ENCODE data around the gene STXBP4. TPM values are rescaled to one million over a fixed set of nuclear protein-coding genes. Genes with fewer than 3 reads are reported as not detected.

STXBP4 gene
- total and polyA plus RNA-seq, 2 experiments from 2014 or later: 25.0 to 52.1 TPM

DNA sequence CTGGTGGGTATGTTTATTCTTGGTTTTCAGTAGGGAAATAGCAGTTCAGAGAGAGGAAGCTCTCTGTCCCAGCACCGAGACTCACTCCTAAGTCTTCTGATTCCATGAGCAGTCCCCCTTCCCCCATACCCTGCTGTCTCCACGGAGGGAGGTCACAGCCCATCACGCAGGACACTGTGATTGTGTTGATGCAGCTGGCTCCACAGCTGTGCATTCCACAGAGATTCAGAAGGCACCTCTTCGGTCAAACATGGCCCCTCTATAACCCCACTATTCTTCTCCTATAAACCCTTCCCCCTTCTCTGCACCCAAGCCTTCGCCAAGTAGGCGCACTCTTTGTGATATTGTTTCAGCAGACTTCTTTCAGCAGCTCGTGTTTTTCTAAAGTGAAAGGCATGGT lies 191.9 kb downstream of the STXBP4 start:
- Mint-ChIP-seq H3K4me1 (no peaks in the 10 kb centered on the region), H3K4me3 (no peak overlapping the region), H3K36me3 (ENCODE audit: low read depth) (no peaks in the 10 kb centered on the region), H3K27me3 (ENCODE audit: insufficient read depth, low read depth, poor library complexity) (peaks cover 2% of the 10 kb centered on the region), H3K27ac (no peak overlapping the region; the same call in 1 of the 2 replicates), H3K9me3 (no peaks in the 10 kb centered on the region)
- Histone ChIP-seq H2AFZ (no peak overlapping the region), H3F3A (replicated peaks; ENCODE audit: low read depth) (no peaks in the 10 kb centered on the region), H3K27ac (ENCODE audit: low read depth) (no peak overlapping the region), H4K20me1 (replicated peaks; ENCODE audit: insufficient read depth) (no peaks in the 10 kb centered on the region), H3K4me1 (ENCODE audit: insufficient read depth) (no peaks in the 10 kb centered on the region), H3K27me3 (ENCODE audit: insufficient read depth) (no peaks in the 10 kb centered on the region), H3K9me2 (ENCODE audit: insufficient read depth) (peaks cover 4% of the 10 kb centered on the region; the same call in 1 of the 2 replicates), H3K4me2 (no peak overlapping the region), H3K4me3 (no peak overlapping the region), H3K79me2 (replicated peaks; ENCODE audit: insufficient read depth) (no peaks in the 10 kb centered on the region), H3K36me3 (ENCODE audit: insufficient read depth) (no peaks in the 10 kb centered on the region)
- TF ChIP-seq EZH2phosphoT487 (IDR thresholded peaks at IDR 0.05; ENCODE audit: unreplicated experiment) (no peak), NANOG (IDR thresholded peaks at IDR 0.05; ENCODE audit: borderline replicate concordance) (no peak), POLR2AphosphoS5 (IDR thresholded peaks at IDR 0.05; ENCODE audit: low read depth) (no peak), STAT1 (IDR thresholded peaks at IDR 0.05; ENCODE audit: unreplicated experiment) (no peak), ZNF331 (CRISPR knock-in tag; IDR thresholded peaks at IDR 0.05; ENCODE audit: low read depth) (no peak), JUNB (IDR thresholded peaks at IDR 0.05; ENCODE audit: unreplicated experiment) (no peak)
- ATAC-seq (no peak), DNase-seq (ENCODE audit: low spot score) (no peak)

DNA sequence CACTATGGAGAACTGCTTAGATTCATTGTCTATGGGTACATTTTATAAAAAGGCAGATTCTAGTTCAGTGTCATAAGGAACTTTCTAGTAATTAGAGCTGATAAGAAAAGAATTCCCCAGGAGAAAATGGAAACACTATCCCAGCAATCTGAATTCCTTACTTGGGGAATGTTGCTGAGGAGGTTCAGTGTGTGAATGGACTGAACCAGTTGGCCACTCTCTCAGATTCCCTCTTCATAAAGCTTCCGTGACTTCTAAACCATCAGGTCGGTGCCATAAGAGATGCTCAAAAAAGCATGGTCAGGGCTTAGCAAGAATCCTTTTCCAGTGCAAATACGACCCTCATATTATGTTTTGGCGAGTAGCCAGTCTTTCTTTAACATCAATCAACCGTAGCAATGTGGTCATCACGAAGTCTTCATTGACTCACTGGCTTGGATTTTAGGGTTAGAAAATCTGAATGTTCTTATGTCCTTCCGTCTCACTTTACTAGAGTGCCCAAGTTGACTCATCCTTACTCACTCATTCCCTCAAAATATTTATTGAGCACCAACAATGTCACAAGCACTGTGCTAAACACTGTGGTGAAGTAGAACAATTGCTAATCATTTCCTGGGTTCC lies 193.5 kb downstream of the STXBP4 start:
- Histone ChIP-seq H3K4me3 (no peak overlapping the region), H2AFZ (no peak overlapping the region), H3K4me1 (ENCODE audit: insufficient read depth) (no peaks in the 10 kb centered on the region), H3K79me2 (replicated peaks; ENCODE audit: insufficient read depth) (no peaks in the 10 kb centered on the region), H3K4me2 (no peak overlapping the region), H3K27me3 (ENCODE audit: insufficient read depth) (no peaks in the 10 kb centered on the region), H3K9me2 (ENCODE audit: insufficient read depth) (peaks cover 4% of the 10 kb centered on the region; the same call in 1 of the 2 replicates), H3K27ac (ENCODE audit: low read depth) (no peak overlapping the region), H3K36me3 (ENCODE audit: insufficient read depth) (no peaks in the 10 kb centered on the region), H3F3A (replicated peaks; ENCODE audit: low read depth) (no peaks in the 10 kb centered on the region), H4K20me1 (replicated peaks; ENCODE audit: insufficient read depth) (no peaks in the 10 kb centered on the region)
- Mint-ChIP-seq H3K4me3 (no peak overlapping the region), H3K4me1 (no peaks in the 10 kb centered on the region), H3K36me3 (ENCODE audit: low read depth) (no peaks in the 10 kb centered on the region), H3K27me3 (ENCODE audit: insufficient read depth, low read depth, poor library complexity) (peaks cover 2% of the 10 kb centered on the region), H3K9me3 (no peaks in the 10 kb centered on the region), H3K27ac (no peak overlapping the region)
- no peak for DNase-seq (ENCODE audit: low spot score)
- ATAC-seq: no peak
- TF ChIP-seq EZH2phosphoT487 (IDR thresholded peaks at IDR 0.05; ENCODE audit: unreplicated experiment) (no peak), CREB1 (CRISPR knock-in tag; IDR thresholded peaks at IDR 0.05; ENCODE audit: low read depth) (no peak), ZNF114 (CRISPR knock-in tag; IDR thresholded peaks at IDR 0.05) (no peak), NANOG (IDR thresholded peaks at IDR 0.05; ENCODE audit: borderline replicate concordance) (no peak), STAT1 (IDR thresholded peaks at IDR 0.05; ENCODE audit: unreplicated experiment) (no peak)
- TF ChIP-seq, protein P1, sequence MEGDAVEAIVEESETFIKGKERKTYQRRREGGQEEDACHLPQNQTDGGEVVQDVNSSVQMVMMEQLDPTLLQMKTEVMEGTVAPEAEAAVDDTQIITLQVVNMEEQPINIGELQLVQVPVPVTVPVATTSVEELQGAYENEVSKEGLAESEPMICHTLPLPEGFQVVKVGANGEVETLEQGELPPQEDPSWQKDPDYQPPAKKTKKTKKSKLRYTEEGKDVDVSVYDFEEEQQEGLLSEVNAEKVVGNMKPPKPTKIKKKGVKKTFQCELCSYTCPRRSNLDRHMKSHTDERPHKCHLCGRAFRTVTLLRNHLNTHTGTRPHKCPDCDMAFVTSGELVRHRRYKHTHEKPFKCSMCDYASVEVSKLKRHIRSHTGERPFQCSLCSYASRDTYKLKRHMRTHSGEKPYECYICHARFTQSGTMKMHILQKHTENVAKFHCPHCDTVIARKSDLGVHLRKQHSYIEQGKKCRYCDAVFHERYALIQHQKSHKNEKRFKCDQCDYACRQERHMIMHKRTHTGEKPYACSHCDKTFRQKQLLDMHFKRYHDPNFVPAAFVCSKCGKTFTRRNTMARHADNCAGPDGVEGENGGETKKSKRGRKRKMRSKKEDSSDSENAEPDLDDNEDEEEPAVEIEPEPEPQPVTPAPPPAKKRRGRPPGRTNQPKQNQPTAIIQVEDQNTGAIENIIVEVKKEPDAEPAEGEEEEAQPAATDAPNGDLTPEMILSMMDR (conservative IDR thresholded peaks at IDR 0.05; ENCODE audit: low read depth in 2 of 2): no peak
- TF ChIP-seq, protein P2, sequence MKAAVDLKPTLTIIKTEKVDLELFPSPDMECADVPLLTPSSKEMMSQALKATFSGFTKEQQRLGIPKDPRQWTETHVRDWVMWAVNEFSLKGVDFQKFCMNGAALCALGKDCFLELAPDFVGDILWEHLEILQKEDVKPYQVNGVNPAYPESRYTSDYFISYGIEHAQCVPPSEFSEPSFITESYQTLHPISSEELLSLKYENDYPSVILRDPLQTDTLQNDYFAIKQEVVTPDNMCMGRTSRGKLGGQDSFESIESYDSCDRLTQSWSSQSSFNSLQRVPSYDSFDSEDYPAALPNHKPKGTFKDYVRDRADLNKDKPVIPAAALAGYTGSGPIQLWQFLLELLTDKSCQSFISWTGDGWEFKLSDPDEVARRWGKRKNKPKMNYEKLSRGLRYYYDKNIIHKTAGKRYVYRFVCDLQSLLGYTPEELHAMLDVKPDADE (IDR thresholded peaks at IDR 0.05): no peak
- TF ChIP-seq, protein P3, sequence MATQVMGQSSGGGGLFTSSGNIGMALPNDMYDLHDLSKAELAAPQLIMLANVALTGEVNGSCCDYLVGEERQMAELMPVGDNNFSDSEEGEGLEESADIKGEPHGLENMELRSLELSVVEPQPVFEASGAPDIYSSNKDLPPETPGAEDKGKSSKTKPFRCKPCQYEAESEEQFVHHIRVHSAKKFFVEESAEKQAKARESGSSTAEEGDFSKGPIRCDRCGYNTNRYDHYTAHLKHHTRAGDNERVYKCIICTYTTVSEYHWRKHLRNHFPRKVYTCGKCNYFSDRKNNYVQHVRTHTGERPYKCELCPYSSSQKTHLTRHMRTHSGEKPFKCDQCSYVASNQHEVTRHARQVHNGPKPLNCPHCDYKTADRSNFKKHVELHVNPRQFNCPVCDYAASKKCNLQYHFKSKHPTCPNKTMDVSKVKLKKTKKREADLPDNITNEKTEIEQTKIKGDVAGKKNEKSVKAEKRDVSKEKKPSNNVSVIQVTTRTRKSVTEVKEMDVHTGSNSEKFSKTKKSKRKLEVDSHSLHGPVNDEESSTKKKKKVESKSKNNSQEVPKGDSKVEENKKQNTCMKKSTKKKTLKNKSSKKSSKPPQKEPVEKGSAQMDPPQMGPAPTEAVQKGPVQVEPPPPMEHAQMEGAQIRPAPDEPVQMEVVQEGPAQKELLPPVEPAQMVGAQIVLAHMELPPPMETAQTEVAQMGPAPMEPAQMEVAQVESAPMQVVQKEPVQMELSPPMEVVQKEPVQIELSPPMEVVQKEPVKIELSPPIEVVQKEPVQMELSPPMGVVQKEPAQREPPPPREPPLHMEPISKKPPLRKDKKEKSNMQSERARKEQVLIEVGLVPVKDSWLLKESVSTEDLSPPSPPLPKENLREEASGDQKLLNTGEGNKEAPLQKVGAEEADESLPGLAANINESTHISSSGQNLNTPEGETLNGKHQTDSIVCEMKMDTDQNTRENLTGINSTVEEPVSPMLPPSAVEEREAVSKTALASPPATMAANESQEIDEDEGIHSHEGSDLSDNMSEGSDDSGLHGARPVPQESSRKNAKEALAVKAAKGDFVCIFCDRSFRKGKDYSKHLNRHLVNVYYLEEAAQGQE (IDR thresholded peaks at IDR 0.05; ENCODE audit: unreplicated experiment): no peak
